Caco-2 (cell line): Measurements from ENCODE around the gene ABCB11. TPM values are rescaled to one million over a fixed set of nuclear protein-coding genes. Genes with fewer than 3 reads are reported as not detected.

Experiments used
- BruUV-seq: library from RNA; stranded (reverse); fragments of 400-500 nt; replicated peaks from 2 replicates; lab custom pipeline; 2021; lab: Mats Ljungman, UMichigan
- CTCF ChIA-PET: fragments of 300-600 bp; sonication (Branson Sonifier 250); formaldehyde crosslinking; loops from one replicate; lab custom pipeline; 2022; ENCODE audit warnings: antibody characterized with exemption; lab: Charles Lee
- POLR2A ChIA-PET: fragments of 300-600 bp; sonication (Branson Sonifier 250); formaldehyde crosslinking; loops from one replicate; lab custom pipeline; 2022; ENCODE audit warnings: antibody characterized with exemption; lab: Charles Lee
- DNase-seq, 2 experiments: peaks; one replicate each; pipeline versions ENCODE4 v3.0.0 to v3.0.0-alpha.2; 2020 to 2022
- H3K27me3 ChIP-seq: replicated peaks from 2 replicates; pipeline ENCODE4 v1.6.0; 2011; ENCODE audit warnings: low read length; ENCODE audit not compliant: control insufficient read depth, insufficient read depth
- H3K36me3 ChIP-seq: 2 replicates; pipeline ENCODE4 v1.5.1; 2011; ENCODE audit warnings: low read length; ENCODE audit not compliant: control insufficient read depth, insufficient read depth
- H3K4me1 ChIP-seq: fragments of 250-450 bp; sonication (Bioruptor Pico); 2 replicates; pipeline ENCODE4 v1.5.1; 2020; ENCODE audit warnings: mild to moderate bottlenecking
- H3K4me3 ChIP-seq: 2 replicates; pipeline ENCODE4 v1.5.1; 2011; ENCODE audit warnings: low read depth, mild to moderate bottlenecking, control low read depth, low read length
- H3K9me3 ChIP-seq: fragments of 250-450 bp; sonication (Bioruptor Pico); 2 replicates; pipeline ENCODE4 v1.5.1; 2020; ENCODE audit warnings: mild to moderate bottlenecking, moderate library complexity
- H3K27ac Mint-ChIP-seq: one replicate; pipeline ENCODE4 v1.8.0; 2022; ENCODE audit warnings: mixed read lengths; ENCODE audit not compliant: unreplicated experiment
- H3K27me3 Mint-ChIP-seq: one replicate; pipeline ENCODE4 v1.8.0; 2022; ENCODE audit warnings: mixed read lengths; ENCODE audit not compliant: insufficient read depth, unreplicated experiment
- H3K36me3 Mint-ChIP-seq: one replicate; pipeline ENCODE4 v1.8.0; 2022; ENCODE audit warnings: mild to moderate bottlenecking, mixed read lengths; ENCODE audit not compliant: insufficient read depth, unreplicated experiment
- H3K4me1 Mint-ChIP-seq: one replicate; pipeline ENCODE4 v1.8.0; 2022; ENCODE audit warnings: low read depth, mixed read lengths; ENCODE audit not compliant: unreplicated experiment
- H3K4me3 Mint-ChIP-seq: one replicate; pipeline ENCODE4 v1.8.0; 2022; ENCODE audit warnings: mild to moderate bottlenecking, moderate library complexity, mixed read lengths; ENCODE audit not compliant: unreplicated experiment
- H3K9me3 Mint-ChIP-seq: one replicate; pipeline ENCODE4 v1.8.0; 2022; ENCODE audit warnings: mixed read lengths; ENCODE audit not compliant: unreplicated experiment
- CTCF ChIP-seq, 2 experiments: fragments of 200-600 bp in 1 of 2; IDR thresholded peaks; 1 replicate in 1 of 2; 2 replicates in 1 of 2; pipeline versions ENCODE4 v1.5.1 to v1.8.0; 2011 to 2022; ENCODE audit warnings: antibody characterized with exemption in 1 of 2, control low read depth in 1 of 2, inconsistent platforms in 1 of 2, low read depth in 1 of 2, low read length in 1 of 2, mild to moderate bottlenecking in 1 of 2, moderate library complexity in 1 of 2; ENCODE audit not compliant: insufficient read depth in 1 of 2, severe bottlenecking in 1 of 2, unreplicated experiment in 1 of 2
- intact Hi-C: fragments of 100-400 bp; cut with micrococcal nuclease; formaldehyde crosslinking; loops from one replicate; pipeline ENCODE4 v1.10.0; 2022; ENCODE audit not compliant: unreplicated experiment
- total RNA-seq: library from RNA; stranded (reverse); gene quantifications from 2 replicates; pipeline ENCODE4 v1.2.3, GENCODE V29; 2022

ABCB11 gene
- total RNA-seq, 1 experiment from 2014 or later: not detected

GRCh38 chr2:169001116-169001815, 29.9 kb downstream of the ABCB11 start:
- Mint-ChIP-seq H3K27ac (no peak overlapping the region), H3K27me3 (peaks cover 3% of the 10 kb centered on the region), H3K36me3 (no peaks in the 10 kb centered on the region), H3K4me1 (no peaks in the 10 kb centered on the region), H3K4me3 (no peak overlapping the region), H3K9me3 (no peaks in the 10 kb centered on the region)
- intact Hi-C loops: no loop called here
- CTCF ChIA-PET: no interaction called here
- no peak for DNase-seq
- Histone ChIP-seq H3K4me3 (no peak overlapping the region), H3K4me1 (peaks cover 3% of the 10 kb centered on the region; the same call in 1 of the 2 replicates), H3K36me3 (no peaks in the 10 kb centered on the region), H3K27me3 (no peaks in the 10 kb centered on the region), H3K9me3 (no peaks in the 10 kb centered on the region)
- POLR2A ChIA-PET: no interaction called here
- BruUV-seq: no TSS peak
- TF ChIP-seq CTCF (IDR thresholded peaks at IDR 0.05; ENCODE audit: insufficient read depth in 1 of 2, low read depth in 1 of 2, low read length in 1 of 2, severe bottlenecking in 1 of 2, unreplicated experiment in 1 of 2): no peak

- no peak for TF ChIP-seq CTCF (IDR thresholded peaks at IDR 0.05; ENCODE audit: insufficient read depth in 1 of 2, low read depth in 1 of 2, low read length in 1 of 2, severe bottlenecking in 1 of 2, unreplicated experiment in 1 of 2)
Measured at GRCh38 chr2:168999668-169000213, 31.4 kb downstream of the ABCB11 start.

GRCh38 chr2:168998609-168999211, 32.4 kb downstream of the ABCB11 start:
- Mint-ChIP-seq H3K4me1 (no peaks in the 10 kb centered on the region), H3K36me3 (no peaks in the 10 kb centered on the region), H3K27me3 (peaks cover 3% of the 10 kb centered on the region), H3K4me3 (no peak overlapping the region), H3K27ac (no peak overlapping the region), H3K9me3 (no peaks in the 10 kb centered on the region)
- DNase-seq: no peak
- no peaks in the 10 kb centered on the region for H3K9me3 ChIP-seq
- intact Hi-C loops: no loop called here
- BruUV-seq: no TSS peak
- CTCF ChIA-PET: no interaction called here
- POLR2A ChIA-PET: no interaction called here
- no peak overlapping the region for H3K4me3 ChIP-seq
- no peak for TF ChIP-seq CTCF (IDR thresholded peaks at IDR 0.05; ENCODE audit: insufficient read depth in 1 of 2, low read depth in 1 of 2, low read length in 1 of 2, severe bottlenecking in 1 of 2, unreplicated experiment in 1 of 2)
- no peaks in the 10 kb centered on the region for H3K36me3 ChIP-seq
- H3K4me1 ChIP-seq: peaks cover 3% of the 10 kb centered on the region; the same call in 1 of the 2 replicates
- no peaks in the 10 kb centered on the region for H3K27me3 ChIP-seq

More at GRCh38 chr2:168999668-169000213, 31.4 kb downstream of the ABCB11 start:
- no peaks in the 10 kb centered on the region for H3K9me3 ChIP-seq
- no peaks in the 10 kb centered on the region for H3K36me3 Mint-ChIP-seq
- DNase-seq: no peak
- peaks cover 3% of the 10 kb centered on the region; the same call in 1 of the 2 replicates for H3K4me1 ChIP-seq
- H3K4me3 ChIP-seq: no peak overlapping the region
- H3K9me3 Mint-ChIP-seq: no peaks in the 10 kb centered on the region
- peaks cover 3% of the 10 kb centered on the region for H3K27me3 Mint-ChIP-seq
- intact Hi-C loops: no loop called here
- no peak overlapping the region for H3K4me3 Mint-ChIP-seq
- no peaks in the 10 kb centered on the region for H3K4me1 Mint-ChIP-seq
- ChIA-PET CTCF (no interaction called here), POLR2A (no interaction called here)
- no TSS peak for BruUV-seq
- no peak overlapping the region for H3K27ac Mint-ChIP-seq
- H3K27me3 ChIP-seq: no peaks in the 10 kb centered on the region
- H3K36me3 ChIP-seq: no peaks in the 10 kb centered on the region
